WTC11 (cell line): ENCODE results near the gene LMTK2. TPM values are rescaled to one million over a fixed set of nuclear protein-coding genes. Genes with fewer than 3 reads are reported as not detected.

Experiments
- ATAC-seq: fragments of 200-7000 bp; cut with Tn5 transposase; 2 replicates; pipeline ENCODE4 v1.10.0; 2021; ENCODE audit warnings: mild to moderate bottlenecking, moderate library complexity
- CTCF ChIA-PET: fragments of 300-600 bp; sonication (Branson Sonifier 250); formaldehyde crosslinking; loops from one replicate; lab custom pipeline; 2021; ENCODE audit warnings: antibody characterized with exemption; lab: Charles Lee
- POLR2A ChIA-PET: fragments of 350-600 bp; sonication (Branson Sonifier 250); formaldehyde crosslinking; loops from one replicate; lab custom pipeline; 2021; ENCODE audit warnings: antibody characterized with exemption; lab: Charles Lee
- DNase-seq: peaks from one replicate; pipeline ENCODE4 v3.0.0; 2021; ENCODE audit warnings: low spot score
- H3K27ac Mint-ChIP-seq: 2 replicates; pipeline ENCODE4 v1.8.0; 2021; ENCODE audit warnings: mixed read lengths
- H3K27me3 Mint-ChIP-seq: 2 replicates; pipeline ENCODE4 v1.8.0; 2021; ENCODE audit warnings: low read depth, mild to moderate bottlenecking, moderate library complexity, mixed read lengths
- H3K36me3 Mint-ChIP-seq: 2 replicates; pipeline ENCODE4 v1.8.0; 2021; ENCODE audit warnings: mixed read lengths
- H3K4me1 Mint-ChIP-seq: 2 replicates; pipeline ENCODE4 v1.8.0; 2022; ENCODE audit warnings: mixed read lengths
- H3K4me3 Mint-ChIP-seq: 2 replicates; pipeline ENCODE4 v1.8.0; 2021; ENCODE audit warnings: mild to moderate bottlenecking, moderate library complexity, mixed read lengths
- H3K9me3 Mint-ChIP-seq: 2 replicates; pipeline ENCODE4 v1.8.0; 2021; ENCODE audit warnings: mixed read lengths
- ESRRA ChIP-seq: sonication (generic); formaldehyde crosslinking; IDR thresholded peaks from 2 replicates; pipeline ENCODE4 v1.8.1; 2022; ENCODE audit warnings: mild to moderate bottlenecking, missing genetic modification reagents, borderline replicate concordance
- FOXJ3 ChIP-seq: sonication (generic); formaldehyde crosslinking; IDR thresholded peaks from 2 replicates; pipeline ENCODE4 v1.9.0; 2021; ENCODE audit warnings: missing genetic modification reagents, mild to moderate bottlenecking, borderline replicate concordance
- FOXK1 ChIP-seq: sonication (generic); formaldehyde crosslinking; IDR thresholded peaks from 2 replicates; pipeline ENCODE4 v1.8.0; 2022; ENCODE audit warnings: mild to moderate bottlenecking, moderate library complexity, missing genetic modification reagents
- GABPB1 ChIP-seq: sonication (generic); formaldehyde crosslinking; IDR thresholded peaks from 2 replicates; pipeline ENCODE4 v1.8.1; 2023; ENCODE audit warnings: mild to moderate bottlenecking, missing genetic modification reagents
- GTF2I ChIP-seq: fragments of 250-450 bp; sonication (Bioruptor Pico); conservative IDR thresholded peaks from 2 replicates; pipeline ENCODE4 v1.4.0; 2021; ENCODE audit warnings: mild to moderate bottlenecking
- JUN ChIP-seq: sonication (generic); formaldehyde crosslinking; IDR thresholded peaks from 2 replicates; pipeline ENCODE4 v1.8.0; 2023; ENCODE audit warnings: mild to moderate bottlenecking, missing genetic modification reagents
- KAT7 ChIP-seq: sonication (generic); formaldehyde crosslinking; IDR thresholded peaks from 2 replicates; pipeline ENCODE4 v1.8.1; 2023; ENCODE audit warnings: missing genetic modification reagents, mild to moderate bottlenecking, borderline replicate concordance
- MAX ChIP-seq: sonication (generic); formaldehyde crosslinking; IDR thresholded peaks from 2 replicates; pipeline ENCODE4 v1.8.0; 2022; ENCODE audit warnings: mild to moderate bottlenecking, missing genetic modification reagents
- MYBL2 ChIP-seq: sonication (generic); formaldehyde crosslinking; IDR thresholded peaks from 2 replicates; pipeline ENCODE4 v1.8.1; 2023; ENCODE audit warnings: mild to moderate bottlenecking, moderate library complexity, missing genetic modification reagents
- NFATC4 ChIP-seq: fragments of 250-450 bp; sonication (Bioruptor Pico); IDR thresholded peaks from 2 replicates; pipeline ENCODE4 v1.9.0; 2021; ENCODE audit warnings: mild to moderate bottlenecking
- NR1H2 ChIP-seq: sonication (generic); formaldehyde crosslinking; IDR thresholded peaks from 2 replicates; pipeline ENCODE4 v1.9.0; 2021; ENCODE audit warnings: mild to moderate bottlenecking, moderate library complexity, missing genetic modification reagents
- NR2C2 ChIP-seq: sonication (generic); formaldehyde crosslinking; IDR thresholded peaks from 2 replicates; pipeline ENCODE4 v1.8.0; 2022; ENCODE audit warnings: mild to moderate bottlenecking, missing genetic modification reagents
- OVOL2 ChIP-seq: fragments of 250-450 bp; sonication (Bioruptor Pico); IDR thresholded peaks from 2 replicates; pipeline ENCODE4 v1.9.0; 2021; ENCODE audit warnings: mild to moderate bottlenecking, borderline replicate concordance
- RELA ChIP-seq: sonication (generic); formaldehyde crosslinking; IDR thresholded peaks from 2 replicates; pipeline ENCODE4 v1.8.1; 2022; ENCODE audit warnings: missing genetic modification reagents, mild to moderate bottlenecking, borderline replicate concordance
- RORB ChIP-seq: fragments of 250-450 bp; sonication (Bioruptor Pico); IDR thresholded peaks from 2 replicates; pipeline ENCODE4 v1.9.0; 2021; ENCODE audit warnings: mild to moderate bottlenecking
- TCF7 ChIP-seq: sonication (generic); formaldehyde crosslinking; IDR thresholded peaks from 2 replicates; pipeline ENCODE4 v1.8.0; 2022; ENCODE audit warnings: mild to moderate bottlenecking, low read depth, missing genetic modification reagents, moderate library complexity
- ZNF121 ChIP-seq: sonication (generic); formaldehyde crosslinking; IDR thresholded peaks from 2 replicates; pipeline ENCODE4 v1.8.0; 2023; ENCODE audit warnings: missing genetic modification reagents
- ZNF219 ChIP-seq: sonication (generic); formaldehyde crosslinking; IDR thresholded peaks from 2 replicates; pipeline ENCODE4 v1.8.0; 2023; ENCODE audit warnings: missing genetic modification reagents, mild to moderate bottlenecking, borderline replicate concordance
- ZNF425 ChIP-seq: fragments of 250-450 bp; sonication (Bioruptor Pico); conservative IDR thresholded peaks from 2 replicates; pipeline ENCODE4 v1.9.0; 2021; ENCODE audit warnings: mild to moderate bottlenecking
- total RNA-seq: library from RNA; stranded (reverse); gene quantifications from 3 replicates; pipeline ENCODE4 v1.2.3, GENCODE V29; 2021
- TF ChIP-seq, protein P1 (sequence below): sonication (generic); formaldehyde crosslinking; conservative IDR thresholded peaks from 2 replicates; pipeline ENCODE4 v1.8.1; 2022; ENCODE audit warnings: mild to moderate bottlenecking, missing genetic modification reagents
- TF ChIP-seq, protein P2 (sequence below): sonication (generic); formaldehyde crosslinking; IDR thresholded peaks from 2 replicates; pipeline ENCODE4 v1.8.1; 2022; ENCODE audit warnings: low read depth, missing genetic modification reagents, borderline replicate concordance
- TF ChIP-seq, protein P3 (sequence below): sonication (generic); formaldehyde crosslinking; IDR thresholded peaks from 2 replicates; pipeline ENCODE4 v1.8.0; 2022; ENCODE audit warnings: mild to moderate bottlenecking, missing genetic modification reagents
- TF ChIP-seq, protein P4 (sequence below): fragments of 250-450 bp; sonication (Bioruptor Pico); IDR thresholded peaks from 2 replicates; pipeline ENCODE4 v1.8.0; 2021; ENCODE audit warnings: mild to moderate bottlenecking
- TF ChIP-seq, protein P5 (sequence below): sonication (generic); formaldehyde crosslinking; IDR thresholded peaks from 2 replicates; pipeline ENCODE4 v1.8.1; 2022; ENCODE audit warnings: missing genetic modification reagents, borderline replicate concordance

Gene LMTK2
- total RNA-seq, 1 experiment from 2014 or later, result 24.3 TPM

DNA sequence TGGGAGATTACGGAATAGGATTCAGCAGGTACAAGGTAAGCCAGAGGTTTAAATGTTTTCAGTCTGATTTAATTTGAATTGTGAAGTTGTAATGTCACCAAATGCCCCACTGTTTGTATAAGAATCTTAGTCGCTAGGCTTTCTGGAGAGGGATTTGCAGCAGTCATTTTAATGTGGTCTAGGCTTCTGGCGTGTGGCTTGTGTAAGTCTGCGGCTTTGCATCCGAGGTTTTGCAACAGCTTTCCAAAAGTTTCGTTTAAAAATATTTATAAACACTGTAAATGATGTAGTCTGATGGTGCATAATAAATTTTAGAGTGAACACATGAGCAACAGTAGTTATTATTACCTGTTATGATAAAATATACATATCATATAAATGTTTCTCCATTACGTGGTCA, 78.4 kb downstream of the LMTK2 start:
- H3K4me1 Mint-ChIP-seq, result peaks cover 16% of the 10 kb centered on the region
- ATAC-seq (no peak), DNase-seq (no peak)
- H3K27me3 Mint-ChIP-seq, result no peaks in the 10 kb centered on the region
- no peak overlapping the region for H3K27ac Mint-ChIP-seq
- peaks cover 3% of the 10 kb centered on the region; the same call in 1 of the 2 replicates for H3K9me3 Mint-ChIP-seq
- ChIA-PET POLR2A (no interaction called here), CTCF (no interaction called here)
- H3K36me3 Mint-ChIP-seq, result peaks cover 16% of the 10 kb centered on the region; the same call in 1 of the 2 replicates
- TF ChIP-seq JUN (CRISPR knock-in tag) (no peak), MAX (CRISPR knock-in tag) (no peak)
- H3K4me3 Mint-ChIP-seq, result no peak overlapping the region

- POLR2A ChIA-PET, result no interaction called here
- no peak for DNase-seq
- Mint-ChIP-seq H3K4me3 (no peak overlapping the region), H3K27me3 (no peaks in the 10 kb centered on the region), H3K36me3 (peaks cover 19% of the 10 kb centered on the region)
- ATAC-seq, result no peak
- TF ChIP-seq, protein P1, sequence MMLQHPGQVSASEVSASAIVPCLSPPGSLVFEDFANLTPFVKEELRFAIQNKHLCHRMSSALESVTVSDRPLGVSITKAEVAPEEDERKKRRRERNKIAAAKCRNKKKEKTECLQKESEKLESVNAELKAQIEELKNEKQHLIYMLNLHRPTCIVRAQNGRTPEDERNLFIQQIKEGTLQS (CRISPR knock-in tag), result no peak
- TF ChIP-seq RORB (CRISPR knock-in tag) (no peak), ESRRA (no peak), JUN (CRISPR knock-in tag) (no peak), FOXK1 (no peak), FOXJ3 (CRISPR knock-in tag) (no peak), TCF7 (CRISPR knock-in tag) (no peak), GABPB1 (no peak), ZNF425 (CRISPR knock-in tag) (no peak)
- TF ChIP-seq, all 79 proteins: peak for 0
- CTCF ChIA-PET, result no interaction called here
- Mint-ChIP-seq H3K27ac (no peak overlapping the region), H3K4me1 (peaks cover 16% of the 10 kb centered on the region), H3K9me3 (peaks cover 3% of the 10 kb centered on the region; the same call in 1 of the 2 replicates)
These were observed 79.9 kb downstream of the LMTK2 start for GRCh38 chr7:98186452-98187137.

DNA sequence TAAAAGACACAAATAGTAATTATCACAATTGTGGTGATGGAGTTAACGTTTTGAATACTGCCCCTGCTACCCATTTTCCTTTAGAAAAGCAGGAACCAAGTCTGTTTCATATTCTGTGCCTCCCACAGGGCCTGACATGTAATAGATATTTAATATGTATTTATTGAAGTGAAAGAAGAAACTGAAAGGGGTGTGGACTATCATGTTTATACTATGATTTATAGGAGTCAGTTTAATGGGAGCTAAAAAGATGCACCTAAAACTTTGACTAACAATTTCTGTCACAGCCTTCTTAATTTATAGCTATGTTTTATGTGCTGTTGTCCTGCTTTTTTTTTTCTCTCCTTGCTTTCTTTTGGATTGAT, 80.5 kb downstream of the LMTK2 start:
- peaks cover 3% of the 10 kb centered on the region; the same call in 1 of the 2 replicates for H3K9me3 Mint-ChIP-seq
- ChIA-PET CTCF (interaction anchor here (0.8 kb wide), 1 partner anchor 21 kb away, joined by 3 read pairs; no protein-coding TSS in a partner anchor), POLR2A (no interaction called here)
- peaks cover 12% of the 10 kb centered on the region for H3K4me1 Mint-ChIP-seq
- peaks cover 19% of the 10 kb centered on the region for H3K36me3 Mint-ChIP-seq
- no peaks in the 10 kb centered on the region for H3K27me3 Mint-ChIP-seq
- no peak overlapping the region for H3K27ac Mint-ChIP-seq
- ATAC-seq (no peak), DNase-seq (no peak)
- H3K4me3 Mint-ChIP-seq, result no peak overlapping the region
- TF ChIP-seq, protein P2, sequence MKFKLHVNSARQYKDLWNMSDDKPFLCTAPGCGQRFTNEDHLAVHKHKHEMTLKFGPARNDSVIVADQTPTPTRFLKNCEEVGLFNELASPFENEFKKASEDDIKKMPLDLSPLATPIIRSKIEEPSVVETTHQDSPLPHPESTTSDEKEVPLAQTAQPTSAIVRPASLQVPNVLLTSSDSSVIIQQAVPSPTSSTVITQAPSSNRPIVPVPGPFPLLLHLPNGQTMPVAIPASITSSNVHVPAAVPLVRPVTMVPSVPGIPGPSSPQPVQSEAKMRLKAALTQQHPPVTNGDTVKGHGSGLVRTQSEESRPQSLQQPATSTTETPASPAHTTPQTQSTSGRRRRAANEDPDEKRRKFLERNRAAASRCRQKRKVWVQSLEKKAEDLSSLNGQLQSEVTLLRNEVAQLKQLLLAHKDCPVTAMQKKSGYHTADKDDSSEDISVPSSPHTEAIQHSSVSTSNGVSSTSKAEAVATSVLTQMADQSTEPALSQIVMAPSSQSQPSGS, result no peak
- TF ChIP-seq, protein P3, sequence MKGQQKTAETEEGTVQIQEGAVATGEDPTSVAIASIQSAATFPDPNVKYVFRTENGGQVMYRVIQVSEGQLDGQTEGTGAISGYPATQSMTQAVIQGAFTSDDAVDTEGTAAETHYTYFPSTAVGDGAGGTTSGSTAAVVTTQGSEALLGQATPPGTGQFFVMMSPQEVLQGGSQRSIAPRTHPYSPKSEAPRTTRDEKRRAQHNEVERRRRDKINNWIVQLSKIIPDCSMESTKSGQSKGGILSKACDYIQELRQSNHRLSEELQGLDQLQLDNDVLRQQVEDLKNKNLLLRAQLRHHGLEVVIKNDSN (CRISPR knock-in tag), result no peak
- TF ChIP-seq NR2C2 (CRISPR knock-in tag), result no peak
- TF ChIP-seq, protein P4, sequence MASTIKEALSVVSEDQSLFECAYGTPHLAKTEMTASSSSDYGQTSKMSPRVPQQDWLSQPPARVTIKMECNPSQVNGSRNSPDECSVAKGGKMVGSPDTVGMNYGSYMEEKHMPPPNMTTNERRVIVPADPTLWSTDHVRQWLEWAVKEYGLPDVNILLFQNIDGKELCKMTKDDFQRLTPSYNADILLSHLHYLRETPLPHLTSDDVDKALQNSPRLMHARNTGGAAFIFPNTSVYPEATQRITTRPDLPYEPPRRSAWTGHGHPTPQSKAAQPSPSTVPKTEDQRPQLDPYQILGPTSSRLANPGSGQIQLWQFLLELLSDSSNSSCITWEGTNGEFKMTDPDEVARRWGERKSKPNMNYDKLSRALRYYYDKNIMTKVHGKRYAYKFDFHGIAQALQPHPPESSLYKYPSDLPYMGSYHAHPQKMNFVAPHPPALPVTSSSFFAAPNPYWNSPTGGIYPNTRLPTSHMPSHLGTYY, result no peak
- TF ChIP-seq FOXK1, result no peak
- TF ChIP-seq GTF2I (CRISPR knock-in tag), result no peak
- TF ChIP-seq RELA (CRISPR knock-in tag), result no peak
- TF ChIP-seq OVOL2 (CRISPR knock-in tag), result no peak
- no peak for TF ChIP-seq NR1H2 (CRISPR knock-in tag)
- TF ChIP-seq NFATC4 (CRISPR knock-in tag), result no peak
- TF ChIP-seq, protein P5, sequence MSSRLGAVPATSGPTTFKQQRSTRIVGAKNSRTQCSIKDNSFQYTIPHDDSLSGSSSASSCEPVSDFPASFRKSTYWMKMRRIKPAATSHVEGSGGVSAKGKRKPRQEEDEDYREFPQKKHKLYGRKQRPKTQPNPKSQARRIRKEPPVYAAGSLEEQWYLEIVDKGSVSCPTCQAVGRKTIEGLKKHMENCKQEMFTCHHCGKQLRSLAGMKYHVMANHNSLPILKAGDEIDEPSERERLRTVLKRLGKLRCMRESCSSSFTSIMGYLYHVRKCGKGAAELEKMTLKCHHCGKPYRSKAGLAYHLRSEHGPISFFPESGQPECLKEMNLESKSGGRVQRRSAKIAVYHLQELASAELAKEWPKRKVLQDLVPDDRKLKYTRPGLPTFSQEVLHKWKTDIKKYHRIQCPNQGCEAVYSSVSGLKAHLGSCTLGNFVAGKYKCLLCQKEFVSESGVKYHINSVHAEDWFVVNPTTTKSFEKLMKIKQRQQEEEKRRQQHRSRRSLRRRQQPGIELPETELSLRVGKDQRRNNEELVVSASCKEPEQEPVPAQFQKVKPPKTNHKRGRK (CRISPR knock-in tag), result no peak
- no peak for TF ChIP-seq ZNF121
- no peak for TF ChIP-seq MYBL2 (CRISPR knock-in tag)
- no peak for TF ChIP-seq KAT7 (CRISPR knock-in tag)
- TF ChIP-seq FOXJ3 (CRISPR knock-in tag), result no peak
- TF ChIP-seq JUN (CRISPR knock-in tag), result no peak
- no peak for TF ChIP-seq ZNF219 (CRISPR knock-in tag)
